Measurements from ENCODE around the gene NEXMIF. TPM values are rescaled to one million over a fixed set of nuclear protein-coding genes. Genes with fewer than 3 reads are reported as not detected.
"Not testable (repeated sequence)": the region's sequence is repeated elsewhere in the genome, so short reads cannot be mapped to it uniquely, and the experiment has no call there.

Gene NEXMIF
- total RNA-seq, 2 donors from 2014 or later: 0.82 to 0.96 TPM

GRCh38 chrX:74736450-74736849, 188.8 kb downstream of the NEXMIF start:
- Histone ChIP-seq H3K27ac (no peak overlapping the region), H3K9ac (ENCODE audit: low read depth in 2 of 2, low read length in 2 of 2) (no peak overlapping the region), H3K4me3 (no peak overlapping the region), H3K9me3 (no peaks in the 10 kb centered on the region), H3K36me3 (no peaks in the 10 kb centered on the region), H3K4me1 (no peaks in the 10 kb centered on the region), H3K27me3 (no peaks in the 10 kb centered on the region)
- TF ChIP-seq CTCF (IDR thresholded peaks at IDR 0.05): no peak
- no peak for DNase-seq
- intact Hi-C loops (cut with DNase I): no loop called here

- Histone ChIP-seq H3K4me1 (no peaks in the 10 kb centered on the region), H3K36me3 (no peaks in the 10 kb centered on the region), H3K9me3 (no peaks in the 10 kb centered on the region), H3K27ac (no peak overlapping the region), H3K27me3 (no peaks in the 10 kb centered on the region), H3K4me3 (no peak overlapping the region), H3K9ac (ENCODE audit: low read depth in 2 of 2, low read length in 2 of 2) (no peak overlapping the region)
- intact Hi-C loops (cut with DNase I): no loop called here
- DNase-seq: no peak
- TF ChIP-seq CTCF (IDR thresholded peaks at IDR 0.05): no peak
Measured at GRCh38 chrX:74705269-74705668, 220.0 kb downstream of the NEXMIF start.

GRCh38 chrX:74701343-74701742, 223.9 kb downstream of the NEXMIF start:
- H3K27me3 ChIP-seq; DNase-seq; H3K4me3 ChIP-seq; H3K9ac ChIP-seq (ENCODE audit: low read depth in 2 of 2, low read length in 2 of 2); H3K4me1 ChIP-seq; intact Hi-C loops (cut with DNase I); H3K27ac ChIP-seq; H3K9me3 ChIP-seq; H3K36me3 ChIP-seq: not testable (repeated sequence)

- no peaks in the 10 kb centered on the region for H3K4me1 ChIP-seq
- DNase-seq: no peak
- H3K27ac ChIP-seq: no peak overlapping the region
- no peak overlapping the region for H3K4me3 ChIP-seq
- intact Hi-C loops (cut with DNase I): no loop called here
- no peak for TF ChIP-seq CTCF (IDR thresholded peaks at IDR 0.05)
- no peak overlapping the region for H3K9ac ChIP-seq (ENCODE audit: low read depth in 2 of 2, low read length in 2 of 2)
- no peaks in the 10 kb centered on the region for H3K36me3 ChIP-seq
- no peaks in the 10 kb centered on the region for H3K9me3 ChIP-seq
- H3K27me3 ChIP-seq: no peaks in the 10 kb centered on the region
Measured at GRCh38 chrX:74684466-74684865, 240.8 kb downstream of the NEXMIF start.

Other genes with a start within 250 kb of the NEXMIF start
- 10 to 100 TPM; 27.9 to 31.8 TPM for gene ABCB7, start 230.8 kb upstream of the NEXMIF start, total RNA-seq

Measured in colonic mucosa (tissue), 4 donors.